WERI-Rb-1 (cell line): ENCODE results near the gene RIMS4.

Experiments
- DNase-seq: peaks from one replicate; pipeline ENCODE4 v3.0.0-alpha.2; 2020
- H3K27ac ChIP-seq: fragments of 250-450 bp; sonication (Bioruptor Pico); 2 replicates; pipeline ENCODE4 v1.5.1; 2020; ENCODE audit warnings: mild to moderate bottlenecking, moderate library complexity
- H3K27me3 ChIP-seq: fragments of 250-450 bp; sonication (Bioruptor Pico); 2 replicates; pipeline ENCODE4 v1.5.1; 2021; ENCODE audit warnings: mild to moderate bottlenecking, low read depth, moderate library complexity; ENCODE audit not compliant: insufficient read depth, severe bottlenecking
- H3K36me3 ChIP-seq: fragments of 250-450 bp; sonication (Bioruptor Pico); 2 replicates; pipeline ENCODE4 v1.5.1; 2020; ENCODE audit warnings: mild to moderate bottlenecking, moderate library complexity
- H3K4me3 ChIP-seq: 2 replicates; pipeline ENCODE4 v1.5.1; 2011; ENCODE audit warnings: low read depth, mild to moderate bottlenecking, control low read depth, low read length
- H3K9me3 ChIP-seq: fragments of 250-450 bp; sonication (Bioruptor Pico); 2 replicates; pipeline ENCODE4 v1.5.1; 2021; ENCODE audit warnings: mild to moderate bottlenecking, moderate library complexity; ENCODE audit not compliant: severe bottlenecking
- CTCF ChIP-seq: IDR thresholded peaks from 2 replicates; pipeline ENCODE4 v1.5.1; 2011; ENCODE audit warnings: low read depth, mild to moderate bottlenecking, control low read depth, inconsistent platforms, low read length

Gene RIMS4

GRCh38 chr20:44850837-44851236 is 40.5 kb upstream of the RIMS4 start:
- H3K36me3 ChIP-seq: no peaks in the 10 kb centered on the region
- no peak overlapping the region for H3K27ac ChIP-seq
- no peak overlapping the region for H3K4me3 ChIP-seq
- no peaks in the 10 kb centered on the region for H3K9me3 ChIP-seq
- no peak for TF ChIP-seq CTCF
- DNase-seq: no peak
- H3K27me3 ChIP-seq: no peaks in the 10 kb centered on the region

GRCh38 chr20:44850272-44850671 is 39.9 kb upstream of the RIMS4 start:
- DNase-seq: no peak
- no peaks in the 10 kb centered on the region for H3K9me3 ChIP-seq
- H3K4me3 ChIP-seq: no peak overlapping the region
- no peaks in the 10 kb centered on the region for H3K27me3 ChIP-seq
- no peak overlapping the region for H3K27ac ChIP-seq
- TF ChIP-seq CTCF: no peak
- no peaks in the 10 kb centered on the region for H3K36me3 ChIP-seq

GRCh38 chr20:44849703-44850102 is 39.4 kb upstream of the RIMS4 start:
- TF ChIP-seq CTCF: 0 out of 2 replicates have a peak, but pooled peaks have one; percentile 13
- no peak for DNase-seq
- H3K4me3 ChIP-seq: no peak overlapping the region
- no peak overlapping the region for H3K27ac ChIP-seq
- H3K36me3 ChIP-seq: no peaks in the 10 kb centered on the region
- no peaks in the 10 kb centered on the region for H3K9me3 ChIP-seq
- no peaks in the 10 kb centered on the region for H3K27me3 ChIP-seq

GRCh38 chr20:44848254-44849015 is 38.1 kb upstream of the RIMS4 start:
- H3K27ac ChIP-seq: no peak overlapping the region
- DNase-seq: no peak
- H3K9me3 ChIP-seq: no peaks in the 10 kb centered on the region
- TF ChIP-seq CTCF: no peak
- H3K27me3 ChIP-seq: no peaks in the 10 kb centered on the region
- H3K36me3 ChIP-seq: no peaks in the 10 kb centered on the region
- no peak overlapping the region for H3K4me3 ChIP-seq

GRCh38 chr20:44843876-44844275 is 33.5 kb upstream of the RIMS4 start:
- no peak overlapping the region for H3K4me3 ChIP-seq
- no peak for TF ChIP-seq CTCF
- DNase-seq: no peak
- no peaks in the 10 kb centered on the region for H3K27me3 ChIP-seq
- H3K27ac ChIP-seq: no peak overlapping the region
- H3K36me3 ChIP-seq: no peaks in the 10 kb centered on the region
- H3K9me3 ChIP-seq: no peaks in the 10 kb centered on the region

GRCh38 chr20:44841955-44842354 is 31.6 kb upstream of the RIMS4 start:
- no peaks in the 10 kb centered on the region for H3K9me3 ChIP-seq
- no peak overlapping the region for H3K27ac ChIP-seq
- no peaks in the 10 kb centered on the region for H3K27me3 ChIP-seq
- H3K4me3 ChIP-seq: no peak overlapping the region
- H3K36me3 ChIP-seq: no peaks in the 10 kb centered on the region
- TF ChIP-seq CTCF: no peak
- DNase-seq: no peak
